ENCODE measurements around the gene CNTRL.
"Not testable (repeated sequence)": the region's sequence is repeated elsewhere in the genome, so short reads cannot be mapped to it uniquely, and the experiment has no call there.

The CNTRL gene

GRCh38 chr9:121133104-121133816 is 58.5 kb downstream of the CNTRL start:
- peak; percentile 54 for DNase-seq

GRCh38 chr9:121135642-121136041 is 60.9 kb downstream of the CNTRL start:
- DNase-seq, result no peak

GRCh38 chr9:121138561-121138960 is 63.8 kb downstream of the CNTRL start:
- no peak for DNase-seq

- DNase-seq, result no peak
Observed at GRCh38 chr9:121138973-121139372, 64.2 kb downstream of the CNTRL start.

GRCh38 chr9:121140162-121140561 is 65.4 kb downstream of the CNTRL start:
- no peak for DNase-seq

GRCh38 chr9:121141306-121141705 is 66.6 kb downstream of the CNTRL start:
- DNase-seq, result no peak

- DNase-seq, result no peak
Observed at GRCh38 chr9:121141706-121142105, 67.0 kb downstream of the CNTRL start.

GRCh38 chr9:121143771-121144170 is 69.0 kb downstream of the CNTRL start:
- no peak for DNase-seq

- DNase-seq, result no peak
Observed at GRCh38 chr9:121144482-121144881, 69.7 kb downstream of the CNTRL start.

GRCh38 chr9:121150188-121150587 is 75.4 kb downstream of the CNTRL start:
- DNase-seq, result no peak

- DNase-seq, result no peak
Observed at GRCh38 chr9:121153642-121154041, 78.9 kb downstream of the CNTRL start.

- no peak for DNase-seq
Observed at GRCh38 chr9:121154782-121155181, 80.0 kb downstream of the CNTRL start.

- no peak for DNase-seq
Observed at GRCh38 chr9:121156263-121156731, 81.5 kb downstream of the CNTRL start.

- DNase-seq, result no peak
Observed at GRCh38 chr9:121157939-121158338, 83.2 kb downstream of the CNTRL start.

- DNase-seq, result no peak
Observed at GRCh38 chr9:121160025-121160424, 85.3 kb downstream of the CNTRL start.

GRCh38 chr9:121168052-121168451 is 93.3 kb downstream of the CNTRL start:
- no peak for DNase-seq

- DNase-seq, result no peak
Observed at GRCh38 chr9:121169094-121169601, 94.4 kb downstream of the CNTRL start.

GRCh38 chr9:121171236-121171635 is 96.5 kb downstream of the CNTRL start:
- DNase-seq, result no peak

GRCh38 chr9:121172726-121173487 is 98.2 kb downstream of the CNTRL start:
- DNase-seq, result no peak

GRCh38 chr9:121173501-121173900 is 98.7 kb downstream of the CNTRL start:
- no peak for DNase-seq

GRCh38 chr9:121178676-121179372 is 104.1 kb downstream of the CNTRL start:
- DNase-seq, result no peak

- not testable (repeated sequence) for DNase-seq
Observed at GRCh38 chr9:121179373-121179721, 104.6 kb downstream of the CNTRL start.

- DNase-seq, result no peak
Observed at GRCh38 chr9:121179930-121180681, 105.4 kb downstream of the CNTRL start.

Measured in NCI-H2029 (cell line).